Measurements from ENCODE around the gene LINGO3. TPM values are rescaled to one million over a fixed set of nuclear protein-coding genes. Genes with fewer than 3 reads are reported as not detected.

The LINGO3 gene
- total and polyA plus RNA-seq, 2 of the 8 experiments (the other 6 are each of a cell fraction or from before 2014, with no cell fraction given): 0.59 TPM; not detected in 1

DNA sequence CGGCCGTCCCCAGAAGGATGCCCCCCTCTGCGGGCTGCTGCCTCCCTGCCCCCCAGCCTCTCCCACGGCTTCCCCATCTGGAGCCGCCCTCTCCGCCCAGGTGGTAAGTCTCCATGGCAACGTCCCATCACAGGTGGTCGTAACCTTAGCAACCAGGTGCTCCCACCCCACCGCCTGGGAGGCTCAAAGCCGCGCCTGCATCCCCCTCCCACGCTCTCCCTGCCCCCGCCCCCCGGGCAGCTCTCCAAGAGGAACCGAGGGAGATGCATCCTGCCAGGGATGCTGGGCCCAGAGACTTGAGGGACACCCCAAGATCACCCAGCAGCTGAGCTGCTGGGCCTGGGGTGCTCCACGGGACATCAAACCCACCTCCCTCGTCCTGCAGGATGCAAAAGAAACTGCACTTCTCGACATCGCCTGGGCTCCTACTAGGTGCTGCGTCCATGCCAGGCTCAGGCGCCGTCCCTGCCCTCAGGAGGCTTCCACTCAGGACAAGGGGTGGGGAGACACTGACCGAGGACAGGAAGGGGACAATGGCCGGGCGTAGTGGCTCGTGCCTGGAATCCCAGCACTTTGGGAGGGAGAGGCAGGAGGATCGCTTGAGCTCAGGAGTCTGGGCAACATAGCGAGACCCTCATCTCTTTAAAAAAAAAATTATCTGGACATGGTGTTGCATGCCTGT lies 5.0 kb upstream of the LINGO3 start (continued):
- TF ChIP-seq KDM1A (IDR thresholded peaks at IDR 0.05; ENCODE audit: borderline replicate concordance, low read length): no peak
